K562 (cell line): Measurements from ENCODE around the gene CTNNB1. TPM values are rescaled to one million over a fixed set of nuclear protein-coding genes. Genes with fewer than 3 reads are reported as not detected.

Experiments used
- CHD4 ChIP-seq: fragments of 200-600 bp; sonication (generic); IDR thresholded peaks from 3 replicates; pipeline ENCODE4 v1.6.1; 2012; ENCODE audit warnings: low read depth, mild to moderate bottlenecking, mixed read lengths, low read length, inconsistent platforms; ENCODE audit not compliant: insufficient read depth, insufficient replicate concordance, poor library complexity, severe bottlenecking
- ELF2 ChIP-seq: fragments of 250-450 bp; sonication (Bioruptor Pico); IDR thresholded peaks from 2 replicates; pipeline ENCODE4 v1.5.0; 2021; ENCODE audit warnings: mild to moderate bottlenecking
- ESRRA ChIP-seq: fragments of 450-650 bp; IDR thresholded peaks from 2 replicates; pipeline ENCODE4 v1.6.1; 2014; ENCODE audit warnings: low read depth, mild to moderate bottlenecking, moderate library complexity, borderline replicate concordance
- HDAC6 ChIP-seq: IDR thresholded peaks from 2 replicates; pipeline ENCODE4 v1.6.1; 2012; ENCODE audit warnings: low read depth, mild to moderate bottlenecking, control low read depth, inconsistent platforms, low read length, moderate library complexity
- MAZ ChIP-seq, 2 experiments: fragments of 450-650 bp in 1 of 2; sonication (generic) in 1 of 2; formaldehyde crosslinking; IDR thresholded peaks in 1 of 2; conservative IDR thresholded peaks in 1 of 2; 2 replicates each; pipeline versions ENCODE4 v1.4.0 to v1.5.0; 2020; ENCODE audit warnings: mild to moderate bottlenecking in 1 of 2, missing genetic modification reagents in 1 of 2
- MYC ChIP-seq, 2 experiments: fragments of 250-450 bp in 1 of 2; sonication (Bioruptor Pico) in 1 of 2; IDR thresholded peaks; 2 replicates each; pipeline versions ENCODE4 v1.5.1 to v1.6.1; 2012 to 2021; ENCODE audit warnings: low read depth in 2 of 2, borderline replicate concordance in 1 of 2, improper control_type of control experiment in 1 of 2, low read length in 1 of 2, mild to moderate bottlenecking in 1 of 2, moderate library complexity in 1 of 2
- POLR2G ChIP-seq: fragments of 200-400 bp; formaldehyde crosslinking; IDR thresholded peaks from 2 replicates; pipeline ENCODE4 v1.6.1; 2017; ENCODE audit warnings: low read depth, mild to moderate bottlenecking, antibody characterized with exemption, low read length, moderate library complexity
- PRMT5 ChIP-seq: sonication (generic); formaldehyde crosslinking; IDR thresholded peaks from 2 replicates; pipeline ENCODE4 v1.5.0; 2020; ENCODE audit warnings: missing genetic modification reagents
- RBFOX2 ChIP-seq: fragments of 200-400 bp; formaldehyde crosslinking; IDR thresholded peaks from 2 replicates; pipeline ENCODE4 v1.6.1; 2017; ENCODE audit warnings: low read depth, mild to moderate bottlenecking, low read length, moderate library complexity
- SMARCE1 ChIP-seq: fragments of 450-650 bp; IDR thresholded peaks from 2 replicates; pipeline ENCODE4 v1.7.1; 2016; ENCODE audit warnings: mild to moderate bottlenecking
- SMC3 ChIP-seq: conservative IDR thresholded peaks from 2 replicates; pipeline ENCODE4 v1.6.1; 2011; ENCODE audit warnings: low read depth, low read length, improper control_type of control experiment; ENCODE audit not compliant: insufficient read depth
- SRF ChIP-seq, 2 experiments: fragments of 250-450, 450-650 bp in 1 of 2; sonication (Bioruptor Pico) in 1 of 2; sonication (generic) in 1 of 2; formaldehyde crosslinking; IDR thresholded peaks; 2 replicates each; pipeline versions ENCODE4 v1.5.0 to v1.5.1; 2020 to 2022; ENCODE audit warnings: mild to moderate bottlenecking in 1 of 2, missing genetic modification reagents in 1 of 2
- TEAD4 ChIP-seq, 2 experiments: sonication (generic) in 1 of 2; formaldehyde crosslinking in 1 of 2; IDR thresholded peaks; 2 replicates each; pipeline versions ENCODE4 v1.6.1 to v1.8.0; 2012 to 2022; ENCODE audit warnings: borderline replicate concordance in 1 of 2, inconsistent platforms in 1 of 2, low read length in 1 of 2, mild to moderate bottlenecking in 1 of 2, missing genetic modification reagents in 1 of 2
- ZNF165 ChIP-seq: fragments of 250-450 bp; sonication (Bioruptor Pico); IDR thresholded peaks from 2 replicates; pipeline ENCODE4 v1.4.0; 2020; ENCODE audit warnings: borderline replicate concordance
- ZNF224 ChIP-seq: sonication (generic); formaldehyde crosslinking; IDR thresholded peaks from 2 replicates; pipeline ENCODE4 v1.8.0; 2022; ENCODE audit warnings: mild to moderate bottlenecking, missing genetic modification reagents
- ZNF75A ChIP-seq: fragments of 450-650 bp; formaldehyde crosslinking; IDR thresholded peaks from 2 replicates; pipeline ENCODE4 v1.4.0; 2020; ENCODE audit warnings: mild to moderate bottlenecking
- polyA plus RNA-seq, 8 experiments: library from polyadenylated mRNA; depleted of rRNA in 4 of 8; stranded (reverse) in 5 of 8; unstranded in 3 of 8; fragments of >200 nt; fragmentation: Nextera tagmentation in 2 of 8; fragmentation: Illumina TruSeq in 1 of 8; extraction: Ambion mirVana in 2 of 8; extraction: Trizol in 1 of 8; gene quantifications; 2 replicates each; pipeline versions ENCODE4 v1.2.1 to v1.2.3, GENCODE V29; 2011 to 2014; ENCODE audit warnings: inconsistent platforms in 1 of 8, missing spikeins in 1 of 8
- total RNA-seq, 7 experiments: library from RNA; depleted of rRNA in 6 of 7; stranded (reverse); fragments of >200 nt in 6 of 7; fragmentation: Illumina TruSeq in 2 of 7; extraction: Trizol in 2 of 7; gene quantifications; 2 replicates each; pipeline versions ENCODE4 v1.2.1 to v1.2.3, GENCODE V29; 2011 to 2021; ENCODE audit warnings: low replicate concordance in 1 of 7
- TF ChIP-seq, protein P1 (sequence below), 2 experiments: fragments of 150-350 bp in 1 of 2; IDR thresholded peaks; 2 replicates each; pipeline ENCODE4 v1.6.1; 2012 to 2016; ENCODE audit warnings: low read depth in 2 of 2, low read length in 2 of 2, mild to moderate bottlenecking in 1 of 2, moderate library complexity in 1 of 2
- TF ChIP-seq, protein P2 (sequence below): sonication (generic); formaldehyde crosslinking; IDR thresholded peaks from 2 replicates; pipeline ENCODE4 v1.8.0; 2022; ENCODE audit warnings: mild to moderate bottlenecking, low read depth, missing genetic modification reagents
- TF ChIP-seq, protein P3 (sequence below): sonication (generic); IDR thresholded peaks from 2 replicates; pipeline ENCODE4 v1.6.1; 2016
- TF ChIP-seq, protein P4 (sequence below): fragments of 200-800 bp; sonication (Bioruptor generic); IDR thresholded peaks from 2 replicates; pipeline ENCODE4 v1.6.1; 2017; ENCODE audit warnings: missing genetic modification characterization, missing compliant biosample characterization

Gene CTNNB1
- total and polyA plus RNA-seq, 9 of the 15 experiments (the other 6 are each of a cell fraction or from before 2014, with no cell fraction given): 44.3 to 193 (median 154) TPM

DNA sequence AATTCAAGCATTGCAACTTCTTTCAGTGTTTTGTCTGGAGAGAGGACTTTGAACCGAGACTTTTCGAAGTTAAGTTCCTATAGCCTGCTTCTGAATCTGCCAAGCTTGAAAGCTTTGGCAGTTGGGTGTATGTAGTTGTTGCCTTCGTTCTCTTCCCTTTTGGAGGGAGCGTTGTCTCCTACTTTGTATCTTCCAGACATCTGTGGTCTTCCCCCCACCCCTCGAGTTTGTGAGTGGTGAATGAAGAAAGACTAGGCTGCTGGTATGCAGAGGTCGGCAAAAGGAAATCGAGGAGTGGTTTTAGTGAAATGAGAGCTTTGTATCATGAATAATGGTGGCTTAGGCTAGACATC lies 1.3 kb downstream of the CTNNB1 start (continued):
- TF ChIP-seq, protein P1, sequence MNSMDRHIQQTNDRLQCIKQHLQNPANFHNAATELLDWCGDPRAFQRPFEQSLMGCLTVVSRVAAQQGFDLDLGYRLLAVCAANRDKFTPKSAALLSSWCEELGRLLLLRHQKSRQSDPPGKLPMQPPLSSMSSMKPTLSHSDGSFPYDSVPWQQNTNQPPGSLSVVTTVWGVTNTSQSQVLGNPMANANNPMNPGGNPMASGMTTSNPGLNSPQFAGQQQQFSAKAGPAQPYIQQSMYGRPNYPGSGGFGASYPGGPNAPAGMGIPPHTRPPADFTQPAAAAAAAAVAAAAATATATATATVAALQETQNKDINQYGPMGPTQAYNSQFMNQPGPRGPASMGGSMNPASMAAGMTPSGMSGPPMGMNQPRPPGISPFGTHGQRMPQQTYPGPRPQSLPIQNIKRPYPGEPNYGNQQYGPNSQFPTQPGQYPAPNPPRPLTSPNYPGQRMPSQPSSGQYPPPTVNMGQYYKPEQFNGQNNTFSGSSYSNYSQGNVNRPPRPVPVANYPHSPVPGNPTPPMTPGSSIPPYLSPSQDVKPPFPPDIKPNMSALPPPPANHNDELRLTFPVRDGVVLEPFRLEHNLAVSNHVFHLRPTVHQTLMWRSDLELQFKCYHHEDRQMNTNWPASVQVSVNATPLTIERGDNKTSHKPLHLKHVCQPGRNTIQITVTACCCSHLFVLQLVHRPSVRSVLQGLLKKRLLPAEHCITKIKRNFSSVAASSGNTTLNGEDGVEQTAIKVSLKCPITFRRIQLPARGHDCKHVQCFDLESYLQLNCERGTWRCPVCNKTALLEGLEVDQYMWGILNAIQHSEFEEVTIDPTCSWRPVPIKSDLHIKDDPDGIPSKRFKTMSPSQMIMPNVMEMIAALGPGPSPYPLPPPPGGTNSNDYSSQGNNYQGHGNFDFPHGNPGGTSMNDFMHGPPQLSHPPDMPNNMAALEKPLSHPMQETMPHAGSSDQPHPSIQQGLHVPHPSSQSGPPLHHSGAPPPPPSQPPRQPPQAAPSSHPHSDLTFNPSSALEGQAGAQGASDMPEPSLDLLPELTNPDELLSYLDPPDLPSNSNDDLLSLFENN (IDR thresholded peaks at IDR 0.05; ENCODE audit: low read depth in 2 of 2, low read length in 2 of 2): no peak
- TF ChIP-seq ZNF165 (no peak), SRF (CRISPR knock-in tag; IDR thresholded peaks at IDR 0.05) (0 out of 4 replicates have a peak, but pooled peaks of 1 of the 2 experiments have one; percentile 14), PRMT5 (CRISPR knock-in tag) (no peak), MYC (IDR thresholded peaks at IDR 0.05; ENCODE audit: low read depth, low read length) (no peak), MYC (CRISPR knock-in tag; IDR thresholded peaks at IDR 0.05; ENCODE audit: borderline replicate concordance, low read depth) (no peak), ESRRA (peak; percentile 47; the same call in 1 of the 2 replicates), HDAC6 (no peak), POLR2G (no peak), ZNF75A (no peak), CHD4 (no peak), RBFOX2 (peak; percentile 22; the same call in 1 of the 2 replicates), ZNF224 (CRISPR knock-in tag) (no peak), SMARCE1 (peak; percentile 52), TEAD4 (IDR thresholded peaks at IDR 0.05; ENCODE audit: low read length) (peak; percentile 64; the same call in 1 of the 2 replicates), TEAD4 (CRISPR knock-in tag; IDR thresholded peaks at IDR 0.05; ENCODE audit: borderline replicate concordance) (no peak), SMC3 (no peak), ELF2 (CRISPR knock-in tag) (0 out of 2 replicates have a peak, but pooled peaks have one; percentile 24), MAZ (CRISPR knock-in tag; conservative IDR thresholded peaks at IDR 0.05 in 1 of 2, IDR thresholded peaks at IDR 0.05 in 1 of 2) (peak; percentile 48 to 73)
- TF ChIP-seq, protein P2, sequence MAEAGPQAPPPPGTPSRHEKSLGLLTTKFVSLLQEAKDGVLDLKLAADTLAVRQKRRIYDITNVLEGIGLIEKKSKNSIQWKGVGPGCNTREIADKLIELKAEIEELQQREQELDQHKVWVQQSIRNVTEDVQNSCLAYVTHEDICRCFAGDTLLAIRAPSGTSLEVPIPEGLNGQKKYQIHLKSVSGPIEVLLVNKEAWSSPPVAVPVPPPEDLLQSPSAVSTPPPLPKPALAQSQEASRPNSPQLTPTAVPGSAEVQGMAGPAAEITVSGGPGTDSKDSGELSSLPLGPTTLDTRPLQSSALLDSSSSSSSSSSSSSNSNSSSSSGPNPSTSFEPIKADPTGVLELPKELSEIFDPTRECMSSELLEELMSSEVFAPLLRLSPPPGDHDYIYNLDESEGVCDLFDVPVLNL (CRISPR knock-in tag): no peak
- TF ChIP-seq, protein P3, sequence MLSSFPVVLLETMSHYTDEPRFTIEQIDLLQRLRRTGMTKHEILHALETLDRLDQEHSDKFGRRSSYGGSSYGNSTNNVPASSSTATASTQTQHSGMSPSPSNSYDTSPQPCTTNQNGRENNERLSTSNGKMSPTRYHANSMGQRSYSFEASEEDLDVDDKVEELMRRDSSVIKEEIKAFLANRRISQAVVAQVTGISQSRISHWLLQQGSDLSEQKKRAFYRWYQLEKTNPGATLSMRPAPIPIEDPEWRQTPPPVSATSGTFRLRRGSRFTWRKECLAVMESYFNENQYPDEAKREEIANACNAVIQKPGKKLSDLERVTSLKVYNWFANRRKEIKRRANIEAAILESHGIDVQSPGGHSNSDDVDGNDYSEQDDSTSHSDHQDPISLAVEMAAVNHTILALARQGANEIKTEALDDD: peak; percentile 76
- TF ChIP-seq, protein P4, sequence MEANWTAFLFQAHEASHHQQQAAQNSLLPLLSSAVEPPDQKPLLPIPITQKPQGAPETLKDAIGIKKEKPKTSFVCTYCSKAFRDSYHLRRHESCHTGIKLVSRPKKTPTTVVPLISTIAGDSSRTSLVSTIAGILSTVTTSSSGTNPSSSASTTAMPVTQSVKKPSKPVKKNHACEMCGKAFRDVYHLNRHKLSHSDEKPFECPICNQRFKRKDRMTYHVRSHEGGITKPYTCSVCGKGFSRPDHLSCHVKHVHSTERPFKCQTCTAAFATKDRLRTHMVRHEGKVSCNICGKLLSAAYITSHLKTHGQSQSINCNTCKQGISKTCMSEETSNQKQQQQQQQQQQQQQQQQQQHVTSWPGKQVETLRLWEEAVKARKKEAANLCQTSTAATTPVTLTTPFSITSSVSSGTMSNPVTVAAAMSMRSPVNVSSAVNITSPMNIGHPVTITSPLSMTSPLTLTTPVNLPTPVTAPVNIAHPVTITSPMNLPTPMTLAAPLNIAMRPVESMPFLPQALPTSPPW (CRISPR knock-in tag): peak; percentile 61
